HG03520 (cell line): ENCODE results near the gene IL18.
"Not testable (repeated sequence)": the region's sequence is repeated elsewhere in the genome, so short reads cannot be mapped to it uniquely, and the experiment has no call there.

Experiments used
- ATAC-seq: cut with Tn5 transposase; IDR thresholded peaks from one replicate; pipeline ENCODE4 v1.9.1; 2021; ENCODE audit warnings: mild to moderate bottlenecking, moderate library complexity; ENCODE audit not compliant: unreplicated experiment

IL18 gene

GRCh38 chr11:112172362-112172994 lies 8.6 kb upstream of the IL18 start:
- ATAC-seq: peak; percentile 50

GRCh38 chr11:112167145-112167544 lies 3.3 kb upstream of the IL18 start, which contains the start of gene TEX12:
Gene TEX12, plus strand, starts transcription at chr11:112167372. Its CDS starts 1,897 bp downstream, at chr11:112169269.
- no peak for ATAC-seq

GRCh38 chr11:112166562-112166961 lies 2.7 kb upstream of the IL18 start:
- ATAC-seq: no peak

- no peak for ATAC-seq
These were observed 1.2 kb upstream of the IL18 start for GRCh38 chr11:112165049-112165448.

- no peak for ATAC-seq
These were observed 940 bp downstream of the IL18 start for GRCh38 chr11:112162761-112163546.

GRCh38 chr11:112162200-112162599 lies 1.7 kb downstream of the IL18 start:
- not testable (repeated sequence) for ATAC-seq

GRCh38 chr11:112161012-112161411 lies 2.9 kb downstream of the IL18 start:
- no peak for ATAC-seq

GRCh38 chr11:112160091-112160848 lies 3.6 kb downstream of the IL18 start:
- ATAC-seq: no peak

- ATAC-seq: no peak
These were observed 4.5 kb downstream of the IL18 start for GRCh38 chr11:112159098-112160065.

- no peak for ATAC-seq
These were observed 6.7 kb downstream of the IL18 start for GRCh38 chr11:112156956-112157766.

- no peak for ATAC-seq
These were observed 7.5 kb downstream of the IL18 start for GRCh38 chr11:112156153-112156955.

GRCh38 chr11:112150517-112150916 lies 13.4 kb downstream of the IL18 start:
- ATAC-seq: no peak

- ATAC-seq: no peak
These were observed 20.3 kb downstream of the IL18 start for GRCh38 chr11:112143597-112143996.

GRCh38 chr11:112134473-112134872 lies 29.4 kb downstream of the IL18 start:
- ATAC-seq: no peak

- no peak for ATAC-seq
These were observed 31.2 kb downstream of the IL18 start for GRCh38 chr11:112132737-112133136.

GRCh38 chr11:112129656-112130055 lies 34.2 kb downstream of the IL18 start:
- no peak for ATAC-seq

GRCh38 chr11:112128483-112129121 lies 35.3 kb downstream of the IL18 start:
- ATAC-seq: no peak

GRCh38 chr11:112127056-112127455 lies 36.8 kb downstream of the IL18 start:
- ATAC-seq: no peak
